Effector memory CD8-positive, alpha-beta T cell (primary cell): ENCODE results near the gene MRPL54.
A peak's percentile ranks its signal among the peaks of the same experiment; 100 is the strongest.
"Not testable (repeated sequence)": the region's sequence is repeated elsewhere in the genome, so short reads cannot be mapped to it uniquely, and the experiment has no call there.

Source experiments
- ATAC-seq: fragments of 150-1000 bp; cut with Tn5 transposase; replicated peaks from 2 replicates; pipeline ENCODE4 v1.10.0; 2021; ENCODE audit warnings: mild to moderate bottlenecking, moderate library complexity
- DNase-seq, 3 experiments: peaks; one replicate each; pipeline ENCODE4 v3.0.0; 2021
- H3K27ac Mint-ChIP-seq, 2 donors: one replicate each; pipeline ENCODE4 v1.8.0; 2022; ENCODE audit warnings: mild to moderate bottlenecking in 2 of 2, mixed read lengths in 2 of 2, moderate library complexity in 2 of 2
- H3K27me3 Mint-ChIP-seq, 2 donors: one replicate each; pipeline ENCODE4 v1.8.0; 2022; ENCODE audit warnings: mixed read lengths in 2 of 2
- H3K36me3 Mint-ChIP-seq: one replicate; pipeline ENCODE4 v1.8.0; 2022; ENCODE audit warnings: mild to moderate bottlenecking, moderate library complexity, mixed read lengths; ENCODE audit not compliant: insufficient read depth
- H3K4me1 Mint-ChIP-seq, 2 donors: one replicate each; pipeline ENCODE4 v1.8.0; 2022; ENCODE audit warnings: low read depth in 2 of 2, mixed read lengths in 2 of 2
- H3K4me3 Mint-ChIP-seq, 2 donors: one replicate each; pipeline ENCODE4 v1.8.0; 2022; ENCODE audit warnings: mild to moderate bottlenecking in 2 of 2, mixed read lengths in 2 of 2, moderate library complexity in 2 of 2
- H3K9me3 Mint-ChIP-seq, 2 donors: one replicate each; pipeline ENCODE4 v1.8.0; 2022; ENCODE audit warnings: mixed read lengths in 2 of 2

The MRPL54 gene

GRCh38 chr19:3807131-3807480, 44.6 kb downstream of the MRPL54 start:
- DNase-seq = no peak
- peaks cover 20% of the 10 kb centered on the region in 2 donors for H3K4me1 Mint-ChIP-seq
- ATAC-seq = no peak
- peak overlapping the region in 1 of 2 donors; percentile 85 for H3K27ac Mint-ChIP-seq
- no peak overlapping the region for H3K4me3 Mint-ChIP-seq
- no peaks in the 10 kb centered on the region for H3K27me3 Mint-ChIP-seq
- peaks cover 5% of the 10 kb centered on the region for H3K36me3 Mint-ChIP-seq
- no peaks in the 10 kb centered on the region for H3K9me3 Mint-ChIP-seq

GRCh38 chr19:3807574-3808354, 45.3 kb downstream of the MRPL54 start:
- ATAC-seq (no peak), DNase-seq (no peak)
- H3K27ac Mint-ChIP-seq = peak overlapping the region in 1 of 2 donors; percentile 85
- peaks cover 26 to 27% of the 10 kb centered on the region in 2 donors for H3K4me1 Mint-ChIP-seq
- H3K9me3 Mint-ChIP-seq = no peaks in the 10 kb centered on the region
- H3K27me3 Mint-ChIP-seq = no peaks in the 10 kb centered on the region
- peaks cover 11% of the 10 kb centered on the region for H3K36me3 Mint-ChIP-seq
- H3K4me3 Mint-ChIP-seq = no peak overlapping the region

- Mint-ChIP-seq H3K27me3 (no peaks in the 10 kb centered on the region), H3K36me3 (peaks cover 16% of the 10 kb centered on the region), H3K9me3 (no peaks in the 10 kb centered on the region), H3K27ac (peak overlapping the region in 1 of 2 donors; percentile 81), H3K4me3 (no peak overlapping the region), H3K4me1 (peaks cover 32% of the 10 kb centered on the region in 2 donors)
- no peak for ATAC-seq
- no peak for DNase-seq
Observed at GRCh38 chr19:3808420-3809143, 46.1 kb downstream of the MRPL54 start.

- H3K27ac Mint-ChIP-seq = peak overlapping the region in 1 of 2 donors; percentile 81
- DNase-seq (no peak), ATAC-seq (no peak)
- H3K36me3 Mint-ChIP-seq = peaks cover 16% of the 10 kb centered on the region
- no peaks in the 10 kb centered on the region for H3K9me3 Mint-ChIP-seq
- no peaks in the 10 kb centered on the region for H3K27me3 Mint-ChIP-seq
- H3K4me3 Mint-ChIP-seq = no peak overlapping the region
- H3K4me1 Mint-ChIP-seq = peaks cover 36 to 43% of the 10 kb centered on the region in 2 donors
Observed at GRCh38 chr19:3809881-3810707, 47.6 kb downstream of the MRPL54 start.

GRCh38 chr19:3810708-3811355, 48.4 kb downstream of the MRPL54 start:
- Mint-ChIP-seq H3K27ac (peak overlapping the region in 1 of 2 donors; percentile 5), H3K36me3 (peaks cover 16% of the 10 kb centered on the region)

GRCh38 chr19:3813473-3814392, 51.3 kb downstream of the MRPL54 start:
- Mint-ChIP-seq H3K9me3 (no peaks in the 10 kb centered on the region), H3K36me3 (peaks cover 11% of the 10 kb centered on the region), H3K4me3 (peak overlapping the region; percentile 83 to 87), H3K4me1 (peaks cover 27 to 32% of the 10 kb centered on the region in 2 donors), H3K27me3 (no peaks in the 10 kb centered on the region), H3K27ac (peak overlapping the region; percentile 95 to 98)
- ATAC-seq = peak; percentile 27
- no peak for DNase-seq

More at GRCh38 chr19:3810708-3811355, 48.4 kb downstream of the MRPL54 start:
- Mint-ChIP-seq H3K9me3 (no peaks in the 10 kb centered on the region), H3K4me1 (peaks cover 33 to 40% of the 10 kb centered on the region in 2 donors), H3K4me3 (no peak overlapping the region), H3K27me3 (no peaks in the 10 kb centered on the region)
- DNase-seq (no peak), ATAC-seq (no peak)

- no peak for DNase-seq
- no peak for ATAC-seq
- no peaks in the 10 kb centered on the region for H3K27me3 Mint-ChIP-seq
- peaks cover 27 to 29% of the 10 kb centered on the region in 2 donors for H3K4me1 Mint-ChIP-seq
- H3K27ac Mint-ChIP-seq = peak overlapping the region; percentile 95 to 98
- H3K4me3 Mint-ChIP-seq = peak overlapping the region; percentile 67 to 83
- H3K36me3 Mint-ChIP-seq = peaks cover 11% of the 10 kb centered on the region
- no peaks in the 10 kb centered on the region for H3K9me3 Mint-ChIP-seq
Observed at GRCh38 chr19:3814648-3815047, 52.2 kb downstream of the MRPL54 start.

- Mint-ChIP-seq H3K27ac (peak overlapping the region in 1 of 2 donors; percentile 67), H3K36me3 (peaks cover 14% of the 10 kb centered on the region), H3K4me1 (peaks cover 30 to 33% of the 10 kb centered on the region in 2 donors)
- not testable (repeated sequence) for H3K27me3 Mint-ChIP-seq, ATAC-seq, H3K4me3 Mint-ChIP-seq, H3K9me3 Mint-ChIP-seq, DNase-seq
Observed at GRCh38 chr19:3816148-3816547, 53.7 kb downstream of the MRPL54 start.

GRCh38 chr19:3816566-3817218, 54.2 kb downstream of the MRPL54 start:
- H3K9me3 Mint-ChIP-seq = no peaks in the 10 kb centered on the region
- H3K27ac Mint-ChIP-seq = no peak overlapping the region
- H3K4me3 Mint-ChIP-seq = no peak overlapping the region
- no peaks in the 10 kb centered on the region for H3K27me3 Mint-ChIP-seq
- H3K4me1 Mint-ChIP-seq = peaks cover 31 to 38% of the 10 kb centered on the region in 2 donors
- H3K36me3 Mint-ChIP-seq = peaks cover 14% of the 10 kb centered on the region
- ATAC-seq (no peak), DNase-seq (no peak)
